ENCODE results near the gene GATA3. TPM values are rescaled to one million over a fixed set of nuclear protein-coding genes. Genes with fewer than 3 reads are reported as not detected.

Gene GATA3
- total and polyA plus RNA-seq, 7 experiments from 2014 or later, result 24.0 to 60.1 (median 33.4) TPM

DNA sequence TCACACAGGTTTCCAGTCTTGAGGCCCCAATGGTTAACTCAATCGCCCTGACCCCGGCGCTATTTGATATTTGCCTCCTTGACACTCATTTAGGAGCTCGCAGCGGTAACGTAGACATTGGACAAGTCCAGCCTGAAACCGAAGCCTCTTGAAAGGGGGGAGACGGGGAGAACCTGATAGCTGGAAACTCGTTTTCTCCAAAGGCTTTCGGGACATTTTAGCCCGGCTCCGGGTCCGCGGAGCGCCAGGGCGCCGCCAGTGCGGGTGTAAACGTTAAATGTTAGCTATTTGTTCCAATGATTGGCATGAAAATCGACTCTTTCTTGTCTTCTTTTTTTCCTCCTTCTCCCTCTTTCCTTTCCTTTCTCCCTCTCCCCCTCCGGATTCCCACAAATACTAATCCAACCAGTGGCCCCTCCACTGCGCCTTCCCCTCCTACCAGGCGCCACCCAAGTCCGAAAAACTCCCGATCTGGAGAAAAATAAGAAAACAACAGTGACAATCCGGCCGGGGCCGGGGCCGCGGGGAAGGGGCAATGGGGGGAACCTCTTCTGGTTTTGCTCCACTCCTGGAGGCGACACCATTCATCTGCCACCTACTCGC is 17.2 kb upstream of the GATA3 start:
- H3K9me3 Mint-ChIP-seq, result peaks cover 3 to 35% (median 6%) of the 10 kb centered on the region in 11 donors
- POLR2A ChIA-PET, result interaction anchor here (0.7 kb wide), 1 partner anchor 1019 kb away, joined by 3 read pairs; no protein-coding TSS in a partner anchor
- H3K4me3 ChIP-seq (ENCODE audit: low read length), result no peak overlapping the region

DNA sequence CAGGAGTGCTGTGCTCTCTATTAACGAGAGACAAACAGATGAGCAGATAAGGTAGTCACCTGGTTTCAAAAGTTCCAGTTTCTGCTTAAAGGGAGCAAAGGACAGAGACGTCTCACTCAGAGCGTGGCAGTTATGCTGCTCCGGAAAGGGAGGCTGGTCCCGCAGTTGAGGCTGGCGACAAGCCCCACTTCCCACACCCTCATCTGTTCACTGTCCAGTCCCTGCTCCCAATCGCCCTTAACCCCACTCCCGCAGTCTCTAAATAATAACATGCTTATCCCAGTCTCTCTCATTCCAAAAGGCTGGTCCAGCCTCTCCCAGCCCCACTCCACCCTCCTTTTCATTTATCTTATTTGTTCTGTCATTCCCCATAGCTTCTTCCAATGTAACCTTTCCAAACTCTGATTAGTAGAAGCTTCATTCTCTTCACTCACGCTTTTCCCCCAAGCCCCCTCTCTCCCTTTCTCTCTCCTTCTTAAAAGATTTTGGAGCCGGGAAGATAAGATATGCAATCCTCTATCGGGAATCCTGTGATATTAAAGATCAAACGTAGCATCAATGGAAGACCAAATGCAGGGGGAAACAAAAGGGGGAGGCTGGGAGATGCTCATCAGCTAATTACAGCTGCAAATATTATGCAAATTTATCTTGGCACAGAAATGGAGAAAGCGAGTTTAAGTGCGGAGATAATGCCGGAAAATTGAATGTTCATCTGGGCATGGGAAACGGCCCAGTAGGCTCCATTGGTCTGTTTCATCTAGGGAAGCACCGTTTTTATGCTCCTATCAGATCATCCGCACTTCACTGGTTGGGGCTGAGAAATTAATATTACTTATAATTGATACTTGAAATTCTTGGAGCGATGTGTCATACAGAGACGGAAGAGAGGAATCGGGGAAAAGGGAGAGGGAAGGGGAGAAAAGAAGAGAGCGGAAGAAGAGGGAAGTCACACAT is 16.3 kb upstream of the GATA3 start:
- Histone ChIP-seq H3K4me3 (ENCODE audit: low read length) (no peak overlapping the region), H3K27me3 (ENCODE audit: control insufficient read depth in 2 of 2, insufficient read depth in 2 of 2, low read length in 2 of 2) (peaks cover 59 to 86% of the 10 kb centered on the region in 2 donors), H3K27ac (ENCODE audit: low read depth, low read length) (no peak overlapping the region), H3K4me1 (ENCODE audit: control insufficient read depth in 2 of 2, insufficient read depth in 2 of 2, low read length in 2 of 2) (peaks cover 10 to 27% of the 10 kb centered on the region in 2 donors), H3K36me3 (ENCODE audit: control insufficient read depth in 2 of 3, insufficient read depth in 3 of 3, low read length in 3 of 3) (no peaks in the 10 kb centered on the region), H3K9me3 (ENCODE audit: control insufficient read depth in 2 of 3, low read length in 3 of 3) (no peaks in the 10 kb centered on the region)
- H3K27me3 Mint-ChIP-seq, result peaks cover 77 to 88% (median 78%) of the 10 kb centered on the region in 5 donors
- intact Hi-C loops (cut with micrococcal nuclease), result loop anchor here in 1 of 2 donors (1.0 kb wide), 1 partner anchor 10 kb away; no protein-coding TSS in a partner anchor
- H3K36me3 Mint-ChIP-seq, result peaks cover 0 to 5% (median 4%) of the 10 kb centered on the region in 5 donors
- peak in 4 of 9 donors; percentile 11 to 20 (median 16) for DNase-seq
- POLR2A ChIA-PET, result interaction anchor here (0.6 to 1.9 kb wide), 2 partner anchors 10 to 27 kb away, joined by 4 to 11 read pairs; no protein-coding TSS in a partner anchor
- H3K9me3 Mint-ChIP-seq, result peaks cover 5 to 42% (median 7%) of the 10 kb centered on the region in 11 donors
- CTCF ChIA-PET, result no interaction called here
- no peak for ATAC-seq
- H3K4me1 Mint-ChIP-seq, result peaks cover 27 to 49% (median 35%) of the 10 kb centered on the region in 7 donors
- H3K4me3 Mint-ChIP-seq, result peak overlapping the region in 8 of 10 donors; percentile 9 to 46 (median 22)
- H3K27ac Mint-ChIP-seq, result peak overlapping the region in 8 of 9 donors; percentile 16 to 84 (median 51)

More for the DNA sequence above, 17.2 kb upstream of the GATA3 start:
- Mint-ChIP-seq H3K27ac (peak overlapping the region in 7 of 9 donors; percentile 26 to 83 (median 62)), H3K27me3 (peaks cover 77 to 88% (median 79%) of the 10 kb centered on the region in 5 donors), H3K36me3 (peaks cover 0 to 5% (median 2%) of the 10 kb centered on the region in 5 donors), H3K4me1 (peaks cover 18 to 40% (median 26%) of the 10 kb centered on the region in 7 donors), H3K4me3 (peak overlapping the region in 6 of 10 donors; percentile 18 to 67 (median 36))
- intact Hi-C loops (cut with micrococcal nuclease), result no loop called here
- Histone ChIP-seq H3K36me3 (ENCODE audit: control insufficient read depth in 2 of 3, insufficient read depth in 3 of 3, low read length in 3 of 3) (no peaks in the 10 kb centered on the region), H3K27ac (ENCODE audit: low read depth, low read length) (no peak overlapping the region), H3K9me3 (ENCODE audit: control insufficient read depth in 2 of 3, low read length in 3 of 3) (no peaks in the 10 kb centered on the region), H3K4me1 (ENCODE audit: control insufficient read depth in 2 of 2, insufficient read depth in 2 of 2, low read length in 2 of 2) (peaks cover 10 to 20% of the 10 kb centered on the region in 2 donors), H3K27me3 (ENCODE audit: control insufficient read depth in 2 of 2, insufficient read depth in 2 of 2, low read length in 2 of 2) (peaks cover 54 to 77% of the 10 kb centered on the region in 2 donors)
- CTCF ChIA-PET, result no interaction called here
- ATAC-seq, result no peak
- DNase-seq, result peak in 4 of 9 donors; percentile 6 to 22 (median 20)

DNA sequence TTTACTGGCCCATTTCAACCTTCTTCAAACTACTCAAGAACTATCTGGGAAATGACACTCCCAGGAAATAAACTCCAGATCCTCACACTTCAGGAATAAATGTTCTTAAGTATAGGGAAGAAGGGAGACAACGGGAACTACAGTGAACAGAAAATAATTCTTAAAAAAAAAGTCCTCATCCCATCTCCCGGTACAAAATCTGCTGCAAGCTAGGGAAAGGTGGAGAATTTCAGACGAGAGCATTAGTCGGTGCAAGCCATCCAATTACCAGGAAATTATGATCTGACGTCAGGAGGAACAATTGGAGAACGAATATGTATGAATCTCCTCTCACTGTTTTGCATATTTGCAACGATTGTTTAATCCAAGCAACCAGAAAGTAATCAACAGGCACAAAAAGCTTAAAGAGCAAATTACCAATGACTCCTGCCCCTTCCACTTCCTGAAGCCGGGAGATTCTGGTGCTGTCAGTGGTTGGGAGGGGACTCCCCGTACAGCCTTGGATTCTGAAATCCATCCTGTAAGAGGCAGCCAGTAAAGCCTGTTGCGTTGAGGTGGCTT is 15.1 kb upstream of the GATA3 start:
- DNase-seq (peak in 4 of 9 donors; percentile 10 to 24 (median 18)), ATAC-seq (no peak)
- Histone ChIP-seq H3K36me3 (ENCODE audit: control insufficient read depth in 2 of 3, insufficient read depth in 3 of 3, low read length in 3 of 3) (no peaks in the 10 kb centered on the region), H3K4me1 (ENCODE audit: control insufficient read depth in 2 of 2, insufficient read depth in 2 of 2, low read length in 2 of 2) (peaks cover 16 to 31% of the 10 kb centered on the region in 2 donors), H3K27me3 (ENCODE audit: control insufficient read depth in 2 of 2, insufficient read depth in 2 of 2, low read length in 2 of 2) (peaks cover 64 to 81% of the 10 kb centered on the region in 2 donors), H3K9me3 (ENCODE audit: control insufficient read depth in 2 of 3, low read length in 3 of 3) (no peaks in the 10 kb centered on the region), H3K27ac (ENCODE audit: low read depth, low read length) (no peak overlapping the region), H3K4me3 (ENCODE audit: low read length) (no peak overlapping the region)
- H3K27ac Mint-ChIP-seq, result peak overlapping the region in 6 of 9 donors; percentile 5 to 83 (median 25)
- peaks cover 36 to 60% (median 45%) of the 10 kb centered on the region in 7 donors for H3K4me1 Mint-ChIP-seq
- H3K4me3 Mint-ChIP-seq, result peak overlapping the region in 1 of 10 donors; percentile 2
- intact Hi-C loops (cut with micrococcal nuclease), result loop anchor here in 1 of 2 donors (1.0 kb wide), 1 partner anchor 9 kb away; no protein-coding TSS in a partner anchor
- ChIA-PET POLR2A (interaction anchor here (1.9 kb wide), 1 partner anchor 9 kb away, joined by 11 read pairs; no protein-coding TSS in a partner anchor), CTCF (no interaction called here)
- H3K9me3 Mint-ChIP-seq, result peaks cover 5 to 42% (median 7%) of the 10 kb centered on the region in 11 donors
- H3K36me3 Mint-ChIP-seq, result peaks cover 0 to 7% (median 4%) of the 10 kb centered on the region in 5 donors
- peaks cover 80 to 91% (median 82%) of the 10 kb centered on the region in 5 donors for H3K27me3 Mint-ChIP-seq

DNA sequence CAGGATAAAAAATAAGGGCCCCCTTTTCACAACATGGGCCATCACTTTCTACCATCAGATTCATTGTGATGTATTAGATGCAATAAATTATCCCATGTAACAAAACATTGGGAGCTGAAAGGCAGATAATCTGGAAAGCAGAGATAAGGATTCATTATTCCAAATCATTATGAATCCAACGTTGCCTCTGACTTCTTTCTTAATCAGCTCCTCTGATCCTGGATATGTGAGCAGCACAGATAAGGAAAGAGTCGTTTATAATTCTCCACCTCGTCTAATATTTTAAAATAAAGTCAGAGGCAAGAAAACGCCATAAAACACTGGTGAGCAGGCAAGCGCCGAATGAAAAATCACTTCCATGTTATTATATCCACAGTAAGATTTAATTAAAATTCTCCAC is 13.8 kb upstream of the GATA3 start:
- Histone ChIP-seq H3K27ac (ENCODE audit: low read depth, low read length) (no peak overlapping the region), H3K27me3 (ENCODE audit: control insufficient read depth in 2 of 2, insufficient read depth in 2 of 2, low read length in 2 of 2) (peaks cover 69 to 83% of the 10 kb centered on the region in 2 donors), H3K9me3 (ENCODE audit: control insufficient read depth in 2 of 3, low read length in 3 of 3) (no peaks in the 10 kb centered on the region), H3K4me1 (ENCODE audit: control insufficient read depth in 2 of 2, insufficient read depth in 2 of 2, low read length in 2 of 2) (peaks cover 23 to 33% of the 10 kb centered on the region in 2 donors), H3K4me3 (ENCODE audit: low read length) (no peak overlapping the region), H3K36me3 (ENCODE audit: control insufficient read depth in 2 of 3, insufficient read depth in 3 of 3, low read length in 3 of 3) (no peaks in the 10 kb centered on the region)
- POLR2A ChIA-PET, result no interaction called here
- Mint-ChIP-seq H3K9me3 (peaks cover 5 to 38% (median 7%) of the 10 kb centered on the region in 11 donors), H3K4me3 (peak overlapping the region in 1 of 10 donors; percentile 31), H3K27me3 (peaks cover 84 to 95% (median 87%) of the 10 kb centered on the region in 5 donors), H3K4me1 (peaks cover 37 to 65% (median 51%) of the 10 kb centered on the region in 7 donors), H3K27ac (peak overlapping the region in 3 of 9 donors; percentile 2 to 53 (median 5)), H3K36me3 (peaks cover 0 to 7% (median 4%) of the 10 kb centered on the region in 5 donors)
- no peak for DNase-seq
- no peak for ATAC-seq
- intact Hi-C loops (cut with micrococcal nuclease), result loop anchor here in 1 of 2 donors (1.0 to 10.0 kb wide), 2 partner anchors 10 to 166 kb away; no protein-coding TSS in a partner anchor
- CTCF ChIA-PET, result interaction anchor here (0.7 kb wide), 2 partner anchors 12 to 13 kb away, joined by 3 read pairs; no protein-coding TSS in a partner anchor

DNA sequence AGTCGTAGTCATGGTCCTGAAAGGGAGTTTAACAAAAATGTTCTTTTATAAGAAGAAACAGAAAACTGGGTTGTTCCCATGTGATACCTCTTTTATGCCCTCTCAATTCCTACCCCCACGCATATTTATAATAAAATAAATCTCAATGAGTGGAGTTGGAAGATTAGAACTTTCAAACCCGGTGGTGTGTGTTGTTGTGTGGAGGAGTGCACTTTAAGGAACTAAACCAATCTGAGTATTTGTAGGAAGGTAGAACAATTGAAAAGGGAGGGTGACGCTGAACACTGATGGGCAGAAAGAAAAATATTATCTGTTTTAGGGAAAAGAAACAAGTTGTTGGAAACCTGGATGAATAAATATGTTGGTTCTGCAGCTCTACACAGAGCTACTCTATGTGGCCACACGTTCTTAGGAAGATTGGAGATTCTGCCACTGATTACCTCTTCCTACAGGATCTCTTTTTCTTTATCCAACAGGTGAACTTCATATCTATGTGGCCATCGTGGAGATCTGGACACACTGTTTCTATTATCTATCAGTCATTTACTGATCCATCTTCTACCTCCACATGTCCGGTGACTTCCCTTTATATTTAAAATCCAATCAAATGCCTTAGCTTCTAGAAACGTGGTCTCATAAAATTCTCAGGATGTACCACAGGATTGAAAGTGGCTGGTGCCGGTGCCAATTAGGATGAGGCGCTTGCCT is 13.1 kb upstream of the GATA3 start:
- Histone ChIP-seq H3K27ac (ENCODE audit: low read depth, low read length) (no peak overlapping the region), H3K9me3 (ENCODE audit: control insufficient read depth in 2 of 3, low read length in 3 of 3) (no peaks in the 10 kb centered on the region), H3K4me3 (ENCODE audit: low read length) (no peak overlapping the region), H3K4me1 (ENCODE audit: control insufficient read depth in 2 of 2, insufficient read depth in 2 of 2, low read length in 2 of 2) (peaks cover 31 to 38% of the 10 kb centered on the region in 2 donors), H3K27me3 (ENCODE audit: control insufficient read depth in 2 of 2, insufficient read depth in 2 of 2, low read length in 2 of 2) (peaks cover 71 to 85% of the 10 kb centered on the region in 2 donors), H3K36me3 (ENCODE audit: control insufficient read depth in 2 of 3, insufficient read depth in 3 of 3, low read length in 3 of 3) (no peaks in the 10 kb centered on the region)
- H3K4me1 Mint-ChIP-seq, result peaks cover 39 to 73% (median 58%) of the 10 kb centered on the region in 7 donors
- peaks cover 0 to 7% (median 4%) of the 10 kb centered on the region in 5 donors for H3K36me3 Mint-ChIP-seq
- peak in 1 of 9 donors; percentile 16 for DNase-seq
- intact Hi-C loops (cut with micrococcal nuclease), result loop anchor here in 1 of 2 donors (1.0 to 10.0 kb wide), 2 partner anchors 9 to 167 kb away; no protein-coding TSS in a partner anchor
- H3K9me3 Mint-ChIP-seq, result peaks cover 5 to 38% (median 7%) of the 10 kb centered on the region in 11 donors
- peak overlapping the region in 3 of 9 donors; percentile 37 to 58 (median 48) for H3K27ac Mint-ChIP-seq
- H3K4me3 Mint-ChIP-seq, result peak overlapping the region in 3 of 10 donors; percentile 6 to 15 (median 14)
- peaks cover 90 to 99% (median 95%) of the 10 kb centered on the region in 5 donors for H3K27me3 Mint-ChIP-seq
- CTCF ChIA-PET, result interaction anchor here (0.6 to 1.6 kb wide), 3 partner anchors 11 to 1167 kb away, joined by 3 to 4 read pairs (median 3); no protein-coding TSS in a partner anchor
- no peak for ATAC-seq
- POLR2A ChIA-PET, result interaction anchor here (0.8 kb wide), 1 partner anchor 1624 kb away, joined by 3 read pairs; no protein-coding TSS in a partner anchor
